Measurements from ENCODE around the gene TKT. TPM values are rescaled to one million over a fixed set of nuclear protein-coding genes. Genes with fewer than 3 reads are reported as not detected.

Gene TKT
- total RNA-seq (100 to 1,000 TPM in 3 of 5 donors, 10 to 100 TPM in 2; 88.3 to 247 (median 162) TPM), polyA plus RNA-seq (100 to 1,000 TPM in 2 of 3 donors, 10 to 100 TPM in 1; 84.9 to 385 (median 118) TPM)
- long read RNA-seq, donor 1, transcript TKT-208 (14 exons, 3,010 nt): major isoform, 7 of 39 reads
- long read RNA-seq, donor 1, partial matches to known transcripts: 29 of 39 reads
- long read RNA-seq, donor 1, other reads (novel, unspliced or antisense): 0 of 39 reads
- long read RNA-seq, donor 2, transcript TKT-208 (14 exons, 3,010 nt): major isoform, 15 of 45 reads
- long read RNA-seq, donor 2, partial matches to known transcripts: 27 of 45 reads
- long read RNA-seq, donor 2, other reads (novel, unspliced or antisense): 0 of 45 reads
- long read RNA-seq, donor 3, transcript TKT-208 (14 exons, 3,010 nt): major isoform, 14 of 47 reads
- long read RNA-seq, donor 3, partial matches to known transcripts: 32 of 47 reads
- long read RNA-seq, donor 3, other reads (novel, unspliced or antisense): 0 of 47 reads
- long read RNA-seq, donor 4, partial matches to known transcripts: 0 of 4 reads
- long read RNA-seq, donor 4, other reads (novel, unspliced or antisense): 0 of 4 reads
- long read RNA-seq, donor 5, transcript TKT-208 (14 exons, 3,010 nt): major isoform, 20 of 53 reads
- long read RNA-seq, donor 5, partial matches to known transcripts: 26 of 53 reads
- long read RNA-seq, donor 5, other reads (novel, unspliced or antisense): 0 of 53 reads
- long read RNA-seq, donor 6: 0 reads
- long read RNA-seq, donor 7, transcript TKT-208 (14 exons, 3,010 nt): major isoform, 20 of 46 reads
- long read RNA-seq, donor 7, partial matches to known transcripts: 20 of 46 reads
- long read RNA-seq, donor 7, other reads (novel, unspliced or antisense): 0 of 46 reads
- long read RNA-seq, donor 8, transcript TKT-208 (14 exons, 3,010 nt): major isoform, 19 of 58 reads
- long read RNA-seq, donor 8, partial matches to known transcripts: 36 of 58 reads
- long read RNA-seq, donor 8, other reads (novel, unspliced or antisense): 0 of 58 reads
- long read RNA-seq, donor 9, transcript TKT-208 (14 exons, 3,010 nt): major isoform, 14 of 56 reads
- long read RNA-seq, donor 9, partial matches to known transcripts: 39 of 56 reads
- long read RNA-seq, donor 9, other reads (novel, unspliced or antisense): 0 of 56 reads
- long read RNA-seq, donor 10, transcript TKT-208 (14 exons, 3,010 nt): major isoform, 10 of 34 reads
- long read RNA-seq, donor 10, partial matches to known transcripts: 21 of 34 reads
- long read RNA-seq, donor 10, other reads (novel, unspliced or antisense): 0 of 34 reads

- peaks cover 36 to 48% (median 47%) of the 10 kb centered on the region in 4 donors for H3K4me1 ChIP-seq
- H3K36me3 ChIP-seq: no peaks in the 10 kb centered on the region
- peak in 2 of 3 donors; percentile 90 to 93 for TF ChIP-seq POLR2AphosphoS5 (IDR thresholded peaks at IDR 0.05)
- no peak for TF ChIP-seq POLR2A (IDR thresholded peaks at IDR 0.05)
- intact Hi-C loops (cut with DNase I; ENCODE audit: low total_unique reads): no loop called here
- peak within 1 kb of the TSS; percentile 82 to 97 (median 92) for H3K4me3 ChIP-seq
- no peaks in the 10 kb centered on the region for H3K9me3 ChIP-seq
- H3K27me3 ChIP-seq: no peaks in the 10 kb centered on the region
- WGBS, 5 donors: 12 to 38% (median 19%) methylated on average over 21 to 65 of the region's 66 CpGs
- H3K27ac ChIP-seq: peak within 1 kb of the TSS; percentile 85 to 98 (median 92)
- peak; percentile 92 to 96 for DNase-seq
These were observed at the start of gene TKT for GRCh38 chr3:53255775-53256703. Gene TKT, minus strand, starts transcription at chr3:53256022. Its CDS starts 80 bp downstream, at chr3:53255942.

- Histone ChIP-seq H3K4me1 (peaks cover 0 to 27% (median 15%) of the 10 kb centered on the region in 4 donors), H3K27me3 (no peaks in the 10 kb centered on the region), H3K36me3 (peaks cover 12 to 85% (median 72%) of the 10 kb centered on the region in 4 donors), H3K4me3 (no peak overlapping the region), H3K27ac (peak overlapping the region in 1 of 5 donors; percentile 31), H3K9me3 (no peaks in the 10 kb centered on the region)
- TF ChIP-seq POLR2AphosphoS5 (IDR thresholded peaks at IDR 0.05) (no peak), EP300 (IDR thresholded peaks at IDR 0.05) (no peak), CTCF (IDR thresholded peaks at IDR 0.05) (no peak), POLR2A (IDR thresholded peaks at IDR 0.05) (no peak)
- WGBS, 5 donors: 47 to 65% (median 58%) methylated on average over 3 of the region's 3 CpGs
- no peak for DNase-seq
- intact Hi-C loops (cut with DNase I; ENCODE audit: low total_unique reads): loop anchor here (5.0 kb wide), 1 partner anchor 408 kb away; no protein-coding TSS in a partner anchor
These were observed 48.1 kb upstream of the TKT start for GRCh38 chr3:53303957-53304356.

GRCh38 chr3:53303549-53303948, 47.7 kb upstream of the TKT start:
- intact Hi-C loops (cut with DNase I; ENCODE audit: low total_unique reads): loop anchor here (5.0 kb wide), 1 partner anchor 409 kb away; no protein-coding TSS in a partner anchor
- 57 to 65% (median 62%) methylated on average over 3 of the region's 3 CpGs for WGBS, 5 donors
- H3K9me3 ChIP-seq: no peaks in the 10 kb centered on the region
- DNase-seq: no peak
- H3K36me3 ChIP-seq: peaks cover 10 to 85% (median 72%) of the 10 kb centered on the region in 4 donors
- peak overlapping the region in 1 of 5 donors; percentile 31 for H3K27ac ChIP-seq
- no peak overlapping the region for H3K4me3 ChIP-seq
- H3K27me3 ChIP-seq: no peaks in the 10 kb centered on the region
- TF ChIP-seq CTCF (IDR thresholded peaks at IDR 0.05) (no peak), POLR2AphosphoS5 (IDR thresholded peaks at IDR 0.05) (no peak), POLR2A (IDR thresholded peaks at IDR 0.05) (no peak), EP300 (IDR thresholded peaks at IDR 0.05) (no peak)
- peaks cover 0 to 27% (median 15%) of the 10 kb centered on the region in 4 donors for H3K4me1 ChIP-seq

- 85 to 93% (median 88%) methylated on average over 3 of the region's 3 CpGs for WGBS, 5 donors
- H3K4me3 ChIP-seq: no peak overlapping the region
- TF ChIP-seq CTCF (IDR thresholded peaks at IDR 0.05): no peak
- TF ChIP-seq POLR2A (IDR thresholded peaks at IDR 0.05): no peak
- no peak for TF ChIP-seq EP300 (IDR thresholded peaks at IDR 0.05)
- no peak for TF ChIP-seq POLR2AphosphoS5 (IDR thresholded peaks at IDR 0.05)
- intact Hi-C loops (cut with DNase I; ENCODE audit: low total_unique reads): loop anchor here (5.0 kb wide), 1 partner anchor 411 kb away; no protein-coding TSS in a partner anchor
- peaks cover 6 to 78% (median 73%) of the 10 kb centered on the region in 4 donors for H3K36me3 ChIP-seq
- H3K27me3 ChIP-seq: no peaks in the 10 kb centered on the region
- H3K9me3 ChIP-seq: no peaks in the 10 kb centered on the region
- DNase-seq: no peak
- peaks cover 0 to 27% (median 15%) of the 10 kb centered on the region in 4 donors for H3K4me1 ChIP-seq
- H3K27ac ChIP-seq: no peak overlapping the region
These were observed 45.0 kb upstream of the TKT start for GRCh38 chr3:53300826-53301225.

All from stomach (tissue), 19 donors.